Common myeloid progenitor, CD34-positive (primary cell): ENCODE results near the gene MGST1.

Experiments
- CTCF ChIA-PET: fragments of 350-600 bp; sonication (Branson Sonifier 250); formaldehyde crosslinking; loops from one replicate; lab custom pipeline; 2021; ENCODE audit warnings: antibody characterized with exemption; lab: Charles Lee
- POLR2A ChIA-PET: fragments of 350-600 bp; sonication (Branson Sonifier 250); formaldehyde crosslinking; loops from one replicate; lab custom pipeline; 2021; ENCODE audit warnings: antibody characterized with exemption; lab: Charles Lee
- DNase-seq, 3 donors: peaks; one replicate each; pipeline versions ENCODE4 v3.0.0 to v3.0.0-alpha.2; 2013
- H3K27ac ChIP-seq, 2 experiments: 1 replicate in 1 of 2; 2 replicates in 1 of 2; pipeline ENCODE4 v1.7.0; 2013; ENCODE audit warnings: inconsistent platforms in 2 of 2, low read length in 2 of 2, mild to moderate bottlenecking in 2 of 2, low read depth in 1 of 2, moderate library complexity in 1 of 2; ENCODE audit not compliant: severe bottlenecking in 2 of 2, insufficient read depth in 1 of 2, poor library complexity in 1 of 2
- H3K27me3 ChIP-seq, 5 experiments: replicated peaks in 2 of 5; 1 replicate in 3 of 5; 2 replicates in 2 of 5; pipeline versions ENCODE4 v1.6.1 to v1.7.0; 2013; ENCODE audit warnings: low read length in 4 of 5, mild to moderate bottlenecking in 2 of 5, moderate library complexity in 2 of 5, inconsistent platforms in 1 of 5; ENCODE audit not compliant: insufficient read depth in 5 of 5, control insufficient read depth in 4 of 5
- H3K36me3 ChIP-seq, 4 experiments: 1 replicate in 2 of 4; 2 replicates in 2 of 4; pipeline versions ENCODE4 v1.6.1 to v1.7.0; 2013; ENCODE audit warnings: low read length in 3 of 4, control low read depth in 1 of 4, mild to moderate bottlenecking in 1 of 4; ENCODE audit not compliant: control insufficient read depth in 4 of 4, insufficient read depth in 4 of 4
- H3K4me1 ChIP-seq, 4 experiments: 1 replicate in 3 of 4; 2 replicates in 1 of 4; pipeline versions ENCODE4 v1.6.1 to v1.7.1; 2013; ENCODE audit warnings: low read length in 3 of 4, mild to moderate bottlenecking in 3 of 4, control low read depth in 1 of 4, inconsistent platforms in 1 of 4, moderate library complexity in 1 of 4; ENCODE audit not compliant: control insufficient read depth in 4 of 4, insufficient read depth in 4 of 4; ENCODE audit errors: control extremely low read depth in 1 of 4
- H3K4me3 ChIP-seq, 7 experiments: 1 replicate in 4 of 7; 2 replicates in 3 of 7; pipeline versions ENCODE4 v1.5.1 to v1.7.0; 2013; ENCODE audit warnings: mild to moderate bottlenecking in 7 of 7, low read length in 6 of 7, moderate library complexity in 6 of 7, inconsistent platforms in 2 of 7, low read depth in 2 of 7, control low read depth in 1 of 7; ENCODE audit not compliant: insufficient read depth in 4 of 7, control insufficient read depth in 1 of 7; ENCODE audit errors: extremely low read depth in 1 of 7
- H3K9me3 ChIP-seq, 5 experiments: 1 replicate in 4 of 5; 2 replicates in 1 of 5; pipeline versions ENCODE4 v1.6.1 to v1.7.1; 2013; ENCODE audit warnings: low read length in 4 of 5, mild to moderate bottlenecking in 2 of 5, inconsistent platforms in 1 of 5, low read depth in 1 of 5, moderate library complexity in 1 of 5; ENCODE audit not compliant: control insufficient read depth in 4 of 5, insufficient read depth in 2 of 5; ENCODE audit errors: control extremely low read depth in 1 of 5
- WGBS: methylation state at CpG from one replicate; pipeline ENCODE4 v1.1.5; 2013; ENCODE audit not compliant: insufficient coverage; 5-methylcytosine and 5-hydroxymethylcytosine counted together

Gene MGST1

DNA sequence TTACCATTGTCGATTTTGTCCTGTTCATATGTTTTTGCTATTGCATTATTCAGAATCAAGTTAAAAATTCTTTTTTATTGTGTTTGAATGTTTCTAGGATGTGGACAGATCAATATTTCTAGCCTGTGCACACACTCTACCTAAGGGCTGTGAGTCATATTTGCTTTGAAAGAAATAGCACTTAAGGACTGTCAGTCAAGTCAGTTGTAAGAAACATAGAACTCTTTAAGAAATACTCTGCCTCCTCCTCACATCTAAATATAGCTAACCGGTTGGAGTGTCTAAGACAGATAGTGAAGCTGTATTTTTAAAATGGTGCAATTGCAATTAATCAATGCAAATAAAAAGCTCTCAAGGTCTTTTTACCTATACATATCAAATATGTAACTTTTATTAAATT, 17.9 kb upstream of the MGST1 start:
- CTCF ChIA-PET: no interaction called here
- Histone ChIP-seq H3K27ac (no peak overlapping the region), H3K4me3 (no peak overlapping the region), H3K36me3 (no peaks in the 10 kb centered on the region), H3K4me1 (no peaks in the 10 kb centered on the region), H3K27me3 (no peaks in the 10 kb centered on the region), H3K9me3 (peaks cover 0 to 5% (median 2%) of the 10 kb centered on the region in 5 experiments)
- no peak for DNase-seq
- no CpG with 5 or more reads among the region's 2 CpGs for WGBS
- POLR2A ChIA-PET: interaction anchor here (0.6 kb wide), 1 partner anchor 38 kb away, joined by 10 read pairs; no protein-coding TSS in a partner anchor

DNA sequence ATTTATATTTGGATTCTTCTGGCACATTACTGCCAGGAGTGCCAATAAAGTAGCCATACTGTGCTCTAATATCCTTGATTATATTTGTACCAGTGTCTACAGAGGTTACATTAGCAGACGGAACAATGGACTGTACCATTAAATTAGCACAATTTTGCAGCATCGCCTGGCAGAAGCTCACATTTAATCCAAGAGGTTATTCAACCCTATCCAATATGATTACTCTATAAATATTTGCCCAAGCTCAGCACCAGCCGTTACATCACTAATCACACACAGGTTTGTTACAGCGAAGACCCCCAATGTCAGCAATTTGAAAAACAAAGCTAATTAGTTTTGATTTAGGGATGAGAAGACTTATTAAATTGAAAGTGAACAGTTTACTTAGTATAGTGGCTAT, 16.9 kb upstream of the MGST1 start:
- H3K36me3 ChIP-seq: no peaks in the 10 kb centered on the region
- H3K9me3 ChIP-seq: peaks cover 0 to 5% (median 2%) of the 10 kb centered on the region in 5 experiments
- H3K4me3 ChIP-seq: no peak overlapping the region
- 100% methylated on average over 2 of the region's 4 CpGs for WGBS
- H3K27ac ChIP-seq: no peak overlapping the region
- H3K27me3 ChIP-seq: no peaks in the 10 kb centered on the region
- ChIA-PET CTCF (interaction anchor here (0.7 kb wide), 1 partner anchor 15 kb away, joined by 4 read pairs; no protein-coding TSS in a partner anchor), POLR2A (no interaction called here)
- no peak for DNase-seq
- H3K4me1 ChIP-seq: no peaks in the 10 kb centered on the region

DNA sequence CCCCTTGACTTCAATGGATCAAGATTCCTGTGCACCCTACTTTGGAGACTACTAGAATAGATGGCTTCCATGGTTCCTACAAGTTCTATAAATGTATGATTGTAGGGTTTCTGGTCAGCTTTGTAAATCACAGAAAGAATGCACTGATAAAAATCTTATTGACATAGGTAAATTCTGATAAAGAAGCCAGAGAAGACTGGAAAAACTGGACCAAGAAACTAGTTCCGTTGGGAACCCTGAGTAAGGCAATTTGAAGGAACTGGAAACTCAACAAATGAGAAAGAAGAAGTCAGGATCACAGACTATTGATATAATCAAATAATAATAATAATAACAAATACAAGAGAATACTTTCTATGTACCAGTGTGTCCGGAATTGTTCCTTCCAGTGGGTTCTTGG, 15.4 kb upstream of the MGST1 start:
- Histone ChIP-seq H3K4me1 (no peaks in the 10 kb centered on the region), H3K27me3 (no peaks in the 10 kb centered on the region), H3K9me3 (peaks cover 0 to 5% (median 2%) of the 10 kb centered on the region in 5 experiments), H3K27ac (no peak overlapping the region), H3K4me3 (no peak overlapping the region), H3K36me3 (no peaks in the 10 kb centered on the region)
- ChIA-PET POLR2A (no interaction called here), CTCF (no interaction called here)
- WGBS: 100% methylated on average over 1 of the region's 2 CpGs
- DNase-seq: no peak

DNA sequence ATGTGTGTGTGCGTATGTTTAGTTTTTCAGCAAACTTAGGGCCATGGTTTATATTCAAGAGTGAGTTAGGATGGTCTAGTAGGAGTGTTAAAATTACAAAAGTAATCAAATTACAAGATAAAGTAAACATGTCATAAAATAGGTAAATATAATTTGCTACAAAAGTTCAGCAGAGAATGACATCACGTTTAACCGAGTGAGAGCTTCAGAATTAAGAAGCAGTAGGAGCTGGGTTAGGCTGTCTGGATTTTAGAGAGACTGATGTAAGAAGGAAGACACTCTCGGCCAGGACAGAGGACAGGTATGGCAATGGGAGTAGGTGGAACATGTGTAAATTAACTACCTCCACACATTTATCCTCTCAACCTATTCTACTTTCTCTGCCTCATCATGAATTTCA, 11.6 kb upstream of the MGST1 start:
- Histone ChIP-seq H3K4me3 (no peak overlapping the region), H3K27ac (no peak overlapping the region), H3K36me3 (no peaks in the 10 kb centered on the region), H3K9me3 (peaks cover 0 to 3% (median 0%) of the 10 kb centered on the region in 5 experiments), H3K4me1 (no peaks in the 10 kb centered on the region), H3K27me3 (no peaks in the 10 kb centered on the region)
- no CpG with 5 or more reads among the region's 4 CpGs for WGBS
- ChIA-PET CTCF (no interaction called here), POLR2A (no interaction called here)
- no peak for DNase-seq

DNA sequence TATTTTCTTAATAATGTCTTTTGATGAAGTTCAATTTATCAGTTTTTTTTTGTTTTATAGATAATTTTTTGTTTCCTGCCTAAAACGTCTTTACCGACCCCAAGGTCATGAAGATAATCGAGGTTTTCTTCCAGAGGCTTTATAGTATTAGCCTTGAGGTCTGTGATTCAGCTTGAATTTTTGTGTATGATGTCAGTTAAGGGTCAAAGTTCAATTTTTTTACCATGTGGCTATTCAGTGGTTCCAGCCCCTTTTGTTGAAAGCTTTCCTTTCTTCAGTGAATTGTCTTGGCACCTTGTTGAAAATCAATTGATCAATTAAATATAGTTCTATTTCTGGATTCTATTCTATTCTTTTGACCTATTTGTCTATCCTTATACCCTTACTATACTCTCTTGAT, 3.2 kb upstream of the MGST1 start:
- H3K27ac ChIP-seq: no peak overlapping the region
- DNase-seq: no peak
- H3K27me3 ChIP-seq: no peaks in the 10 kb centered on the region
- H3K36me3 ChIP-seq: no peaks in the 10 kb centered on the region
- no peaks in the 10 kb centered on the region for H3K9me3 ChIP-seq
- WGBS: no CpG with 5 or more reads among the region's 3 CpGs
- H3K4me1 ChIP-seq: peaks cover 6 to 28% (median 18%) of the 10 kb centered on the region in 4 experiments
- ChIA-PET CTCF (no interaction called here), POLR2A (no interaction called here)
- no peak overlapping the region for H3K4me3 ChIP-seq

DNA sequence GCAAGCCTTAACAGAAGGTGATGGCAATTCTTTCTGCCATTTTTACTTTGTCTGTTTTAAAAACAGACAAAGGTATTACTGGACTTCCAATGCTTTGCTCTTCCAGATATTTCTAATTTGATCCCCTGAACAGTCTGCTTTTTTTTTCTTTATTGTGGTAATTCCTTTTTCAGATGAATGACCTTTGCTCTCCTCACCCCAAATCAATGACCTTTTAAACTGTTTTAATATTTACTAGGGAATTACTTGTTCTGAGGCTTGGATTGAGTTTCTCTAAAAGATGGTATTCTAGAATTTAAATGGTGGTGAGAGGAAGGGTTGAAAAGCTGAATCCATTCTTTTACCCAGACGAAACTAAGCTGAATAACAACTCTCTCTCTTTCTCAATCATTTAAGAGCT, 2.3 kb upstream of the MGST1 start:
- no CpG with 5 or more reads among the region's 1 CpG for WGBS
- no peak for DNase-seq
- Histone ChIP-seq H3K4me3 (no peak overlapping the region), H3K4me1 (peaks cover 6 to 32% (median 25%) of the 10 kb centered on the region in 4 experiments), H3K27ac (no peak overlapping the region), H3K36me3 (peaks cover 0 to 3% (median 0%) of the 10 kb centered on the region in 4 experiments), H3K27me3 (no peaks in the 10 kb centered on the region), H3K9me3 (no peaks in the 10 kb centered on the region)
- ChIA-PET CTCF (no interaction called here), POLR2A (no interaction called here)

DNA sequence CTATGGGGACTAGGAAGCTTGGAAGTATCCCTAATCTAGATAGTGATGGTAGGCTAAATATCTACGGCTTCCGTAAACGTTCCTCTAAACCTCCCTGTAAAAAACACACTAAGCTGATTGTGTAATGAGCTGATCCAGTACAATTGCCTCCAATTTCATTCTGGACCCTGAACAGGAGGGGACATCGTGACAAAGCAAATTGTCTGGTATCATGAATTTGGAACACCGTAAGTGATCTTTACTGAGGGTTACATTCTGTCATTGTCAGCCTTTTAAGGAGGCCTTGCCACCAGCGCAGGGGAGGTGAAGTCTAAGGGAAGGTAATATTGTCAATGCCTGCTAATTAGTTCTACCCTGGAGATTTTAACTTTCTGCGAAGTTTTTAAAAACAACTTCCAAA, 487 bp upstream of the MGST1 start:
- Histone ChIP-seq H3K27me3 (no peaks in the 10 kb centered on the region), H3K27ac (peak overlapping the region in 1 of 2 experiments; percentile 74), H3K4me3 (peak overlapping the region in 6 of 7 experiments; percentile 54 to 90 (median 70)), H3K9me3 (no peaks in the 10 kb centered on the region), H3K4me1 (peaks cover 6 to 43% (median 30%) of the 10 kb centered on the region in 4 experiments), H3K36me3 (peaks cover 0 to 8% (median 0%) of the 10 kb centered on the region in 4 experiments)
- 54% methylated on average over 4 of the region's 7 CpGs for WGBS
- POLR2A ChIA-PET: no interaction called here
- peak in 2 of 3 donors; percentile 10 to 31 for DNase-seq
- CTCF ChIA-PET: no interaction called here
